ENCODE measurements around the gene GPR143. TPM values are rescaled to one million over a fixed set of nuclear protein-coding genes. Genes with fewer than 3 reads are reported as not detected.

Gene GPR143
- total and polyA plus RNA-seq, 9 of the 15 experiments (the other 6 are each of a cell fraction or from before 2014, with no cell fraction given) = not detected

- Histone ChIP-seq H3K4me2 (ENCODE audit: insufficient read depth, low read length) (no peak overlapping the region), H3K9me1 (ENCODE audit: control insufficient read depth, insufficient read depth, low read length) (no peaks in the 10 kb centered on the region), H3K36me3 (ENCODE audit: control insufficient read depth, insufficient read depth, low read length) (no peaks in the 10 kb centered on the region), H3K9ac (ENCODE audit: insufficient read depth in 1 of 2, low read depth in 2 of 2, low read length in 2 of 2) (no peak overlapping the region), H3K79me2 (ENCODE audit: control insufficient read depth, insufficient read depth, low read length) (no peaks in the 10 kb centered on the region), H3K9me3 (replicated peaks; ENCODE audit: control insufficient read depth, insufficient read depth, low read depth, low read length) (no peaks in the 10 kb centered on the region), H3K4me1 (replicated peaks in 1 of 2; ENCODE audit: control insufficient read depth in 2 of 2, insufficient read depth in 2 of 2, low read length in 2 of 2) (no peaks in the 10 kb centered on the region), H4K20me1 (replicated peaks; ENCODE audit: control insufficient read depth, insufficient read depth, low read length) (no peaks in the 10 kb centered on the region), H2AFZ (ENCODE audit: low read depth, low read length) (no peak overlapping the region), H3K27ac (ENCODE audit: extremely low read depth, low read depth, low read length) (no peak overlapping the region), H3K4me3 (no peak overlapping the region), H3K27me3 (ENCODE audit: control insufficient read depth in 2 of 2, insufficient read depth in 2 of 2, low read length in 2 of 2) (peaks cover 2 to 21% of the 10 kb centered on the region in 2 experiments; a peak in 4 of 5 replicates)
- POLR2A ChIA-PET = no interaction called here
- FAIRE-seq (no peak), DNase-seq (ENCODE audit: extremely low read depth in 1 of 4, low spot score in 3 of 4) (no peak), ATAC-seq (no peak)
- WGBS (ENCODE audit: insufficient coverage, low coverage, missing lambda C conversion rate) = 0% methylated on average over 3 of the region's 4 CpGs
- CTCF ChIA-PET (ENCODE audit: low intra/inter-chr PET ratio) = no interaction called here
- TF ChIP-seq ZEB2 (IDR thresholded peaks at IDR 0.05) (no peak), ZNF197 (CRISPR knock-in tag; IDR thresholded peaks at IDR 0.05; ENCODE audit: low read depth) (no peak), MGA (IDR thresholded peaks at IDR 0.05) (no peak), DMBX1 (CRISPR knock-in tag; IDR thresholded peaks at IDR 0.05; ENCODE audit: borderline replicate concordance) (no peak), MTA3 (IDR thresholded peaks at IDR 0.05; ENCODE audit: borderline replicate concordance) (no peak)
- in situ Hi-C loops (cut with MboI) = no loop called here
- intact Hi-C loops (cut with micrococcal nuclease) = no loop called here
- no TSS peak for BruUV-seq (replicated peaks)
Observed at GRCh38 chrX:9758021-9758638, 7.5 kb downstream of the GPR143 start.
